Ovary (tissue), 9 donors: ENCODE results near the gene ZNF280D. TPM values are rescaled to one million over a fixed set of nuclear protein-coding genes. Genes with fewer than 3 reads are reported as not detected.

Experiments used
- DNase-seq, 5 donors: peaks; one replicate each; pipeline ENCODE4 v3.0.0-alpha.2; 2019 to 2020
- H3K27ac ChIP-seq, 2 donors: fragments of 200-600 bp; one replicate each; pipeline versions ENCODE4 v1.5.1 to v1.8.0; 2019 to 2022
- H3K27me3 ChIP-seq: fragments of 200-600 bp; one replicate; pipeline ENCODE4 v1.8.0; 2022
- H3K36me3 ChIP-seq: fragments of 200-600 bp; sonication (generic); one replicate; pipeline ENCODE4 v1.5.1; 2019
- H3K4me1 ChIP-seq: one replicate; pipeline ENCODE4 v1.8.1; 2013; ENCODE audit warnings: mild to moderate bottlenecking, moderate library complexity; ENCODE audit not compliant: insufficient read depth
- H3K4me3 ChIP-seq: fragments of 200-600 bp; sonication (generic); one replicate; pipeline ENCODE4 v1.5.1; 2017
- H3K9me3 ChIP-seq, 2 donors: fragments of 200-600 bp in 1 of 2; sonication (generic) in 1 of 2; one replicate each; pipeline versions ENCODE4 v1.5.1 to v1.8.1; 2013 to 2019; ENCODE audit warnings: mild to moderate bottlenecking in 1 of 2, moderate library complexity in 1 of 2
- EP300 ChIP-seq: sonication (generic); formaldehyde crosslinking; IDR thresholded peaks from one replicate; pipeline ENCODE4 v1.6.1; 2017; ENCODE audit warnings: antibody characterized with exemption
- POLR2A ChIP-seq: fragments of 450-650 bp; IDR thresholded peaks from one replicate; pipeline ENCODE4 v1.6.1; 2017; ENCODE audit warnings: antibody characterized with exemption, mild to moderate bottlenecking, moderate library complexity
- WGBS, 3 donors: extraction: QIAGEN DNeasy Blood & Tissue Kit in 1 of 3; methylation state at CpG; one replicate each; pipeline versions ENCODE4 v1.1.5 to v1.1.7; 2013 to 2017; 5-methylcytosine and 5-hydroxymethylcytosine counted together
- intact Hi-C, 4 donors: fragments of 100-400 bp; cut with DNase I; formaldehyde crosslinking; loops; one replicate each; pipeline versions ENCODE4 v1.11.0 to v1.15.1; 2022 to 2023
- polyA plus RNA-seq, 2 donors: library from polyadenylated mRNA; stranded (reverse); fragments of 200-250 nt in 1 of 2; fragments of 350-450 nt in 1 of 2; fragmentation: Illumina TruSeq in 1 of 2; extraction: RNeasy Lipid Tissue Mini Kit (QIAGEN cat#74804) in 1 of 2; gene quantifications; one replicate each; pipeline ENCODE4 v1.2.3, GENCODE V29; 2013 to 2014
- total RNA-seq, 7 donors: library from RNA; depleted of rRNA in 2 of 7; stranded (reverse); fragments of >200 nt in 2 of 7; fragmentation: NEBNext Ultra II Directional in 3 of 7; extraction: Animal tissue kit (Norgen Biotek cat#: 25700) in 3 of 7; gene quantifications; one replicate each; pipeline versions ENCODE4 v1.1.0 to v1.2.4, GENCODE V29; 2016 to 2023
- TF ChIP-seq, protein P1 (sequence below), 3 donors: fragments of 450-650 bp in 2 of 3; fragments of 200-600 bp in 1 of 3; IDR thresholded peaks; one replicate each; pipeline versions ENCODE4 v1.5.1 to v1.8.0; 2016 to 2022; ENCODE audit warnings: antibody characterized with exemption in 3 of 3, mild to moderate bottlenecking in 1 of 3
- donor health status: DM: no; HTN: no; CAD: no; lungs with moderate emphysema.
- donor health status: DM: no; HTN: no; CAD: no.
- donor health status: Bipolar disorder and iron deficiency.
- donor health status: DM: yes; HTN: yes; CAD: no.
- donor health status: DM: no; HTN: no; CAD: no.
- donor health status: DM: yes; HTN: yes; CAD: no.

The ZNF280D gene
- total and polyA plus RNA-seq, 9 donors, result 27.3 to 66.0 (median 50.4) TPM

DNA sequence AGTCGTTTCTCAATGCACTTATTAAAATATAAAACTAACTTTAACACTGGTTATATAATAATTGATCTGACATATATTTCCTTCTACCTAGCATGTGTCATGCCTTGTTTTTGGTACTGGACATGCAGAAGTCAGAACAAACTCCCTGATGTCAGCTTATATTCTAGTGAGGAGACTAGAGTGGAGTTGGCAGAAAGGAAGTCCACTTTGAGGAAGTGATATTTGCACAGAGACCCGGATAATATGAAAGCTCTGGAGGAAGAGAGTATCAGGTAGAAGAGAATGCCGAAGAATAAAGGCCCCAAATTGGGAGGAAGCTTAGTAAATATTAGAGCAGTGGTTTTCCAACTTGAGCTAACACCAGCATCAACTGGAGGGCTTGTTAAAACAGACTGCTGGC, 24.6 kb upstream of the ZNF280D start:
- intact Hi-C loops, result no loop called here
- Histone ChIP-seq H3K4me1 (peaks cover 2% of the 10 kb centered on the region), H3K36me3 (no peaks in the 10 kb centered on the region), H3K9me3 (no peaks in the 10 kb centered on the region), H3K27ac (no peak overlapping the region), H3K27me3 (no peaks in the 10 kb centered on the region), H3K4me3 (no peak overlapping the region)
- TF ChIP-seq, protein P1, sequence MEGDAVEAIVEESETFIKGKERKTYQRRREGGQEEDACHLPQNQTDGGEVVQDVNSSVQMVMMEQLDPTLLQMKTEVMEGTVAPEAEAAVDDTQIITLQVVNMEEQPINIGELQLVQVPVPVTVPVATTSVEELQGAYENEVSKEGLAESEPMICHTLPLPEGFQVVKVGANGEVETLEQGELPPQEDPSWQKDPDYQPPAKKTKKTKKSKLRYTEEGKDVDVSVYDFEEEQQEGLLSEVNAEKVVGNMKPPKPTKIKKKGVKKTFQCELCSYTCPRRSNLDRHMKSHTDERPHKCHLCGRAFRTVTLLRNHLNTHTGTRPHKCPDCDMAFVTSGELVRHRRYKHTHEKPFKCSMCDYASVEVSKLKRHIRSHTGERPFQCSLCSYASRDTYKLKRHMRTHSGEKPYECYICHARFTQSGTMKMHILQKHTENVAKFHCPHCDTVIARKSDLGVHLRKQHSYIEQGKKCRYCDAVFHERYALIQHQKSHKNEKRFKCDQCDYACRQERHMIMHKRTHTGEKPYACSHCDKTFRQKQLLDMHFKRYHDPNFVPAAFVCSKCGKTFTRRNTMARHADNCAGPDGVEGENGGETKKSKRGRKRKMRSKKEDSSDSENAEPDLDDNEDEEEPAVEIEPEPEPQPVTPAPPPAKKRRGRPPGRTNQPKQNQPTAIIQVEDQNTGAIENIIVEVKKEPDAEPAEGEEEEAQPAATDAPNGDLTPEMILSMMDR (IDR thresholded peaks at IDR 0.05), result no peak
- TF ChIP-seq EP300, result no peak
- no peak for TF ChIP-seq POLR2A
- DNase-seq, result no peak
- 91 to 95% (median 93%) methylated on average over 3 of the region's 3 CpGs for WGBS, 3 donors

DNA sequence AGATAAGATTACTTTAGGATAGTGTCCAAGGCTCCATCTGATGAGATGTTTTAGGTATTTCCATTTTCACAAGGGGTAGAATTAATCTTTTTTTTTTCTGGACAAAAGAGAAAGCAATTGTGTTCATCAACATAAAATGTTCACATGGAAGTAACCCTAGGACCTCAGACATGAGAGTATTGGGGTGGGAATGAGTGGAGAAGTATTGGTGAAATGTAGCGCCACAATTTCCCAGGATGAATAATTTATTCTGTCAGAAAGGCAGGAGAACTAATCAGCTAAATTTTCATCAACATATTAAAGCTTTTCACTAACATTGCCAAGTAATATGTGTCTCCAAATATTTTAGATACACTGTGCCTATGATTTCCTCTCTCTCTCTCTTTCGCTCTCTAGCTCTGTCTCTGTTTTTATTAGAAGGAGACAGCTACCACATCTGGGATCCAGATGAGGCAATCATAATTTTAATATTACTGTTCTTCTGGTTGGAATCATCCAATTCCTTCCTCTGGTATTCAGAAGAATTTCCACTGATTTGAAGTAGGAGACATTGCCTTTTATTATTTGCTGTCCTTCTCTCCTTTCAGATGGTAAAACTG, 21.6 kb upstream of the ZNF280D start:
- Histone ChIP-seq H3K4me1 (no peaks in the 10 kb centered on the region), H3K4me3 (no peak overlapping the region), H3K9me3 (no peaks in the 10 kb centered on the region), H3K27me3 (no peaks in the 10 kb centered on the region), H3K36me3 (no peaks in the 10 kb centered on the region), H3K27ac (no peak overlapping the region)
- 27 to 34% (median 28%) methylated on average over 2 of the region's 2 CpGs for WGBS, 3 donors
- intact Hi-C loops, result no loop called here
- TF ChIP-seq POLR2A (no peak), EP300 (no peak)
- TF ChIP-seq, protein P1 (IDR thresholded peaks at IDR 0.05), result no peak
- no peak for DNase-seq

DNA sequence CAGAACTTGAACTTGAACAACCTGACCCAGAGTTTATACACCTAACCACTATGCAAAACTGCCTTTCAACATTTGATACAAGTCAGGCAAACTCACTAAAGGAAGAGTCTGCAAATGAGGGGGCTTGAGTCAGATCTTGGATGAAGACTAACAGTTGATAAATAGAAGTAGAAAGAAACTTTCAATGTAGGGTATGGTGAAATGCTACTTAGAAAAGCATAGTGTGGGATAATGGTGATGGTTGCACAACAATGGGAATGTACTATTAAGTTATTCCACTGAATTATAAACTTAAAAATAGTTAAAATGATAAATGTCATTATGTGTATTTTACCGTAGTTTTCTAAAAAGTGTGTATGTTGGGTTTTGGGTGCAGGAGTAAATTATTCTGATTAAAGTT, 19.7 kb upstream of the ZNF280D start:
- intact Hi-C loops, result no loop called here
- Histone ChIP-seq H3K9me3 (no peaks in the 10 kb centered on the region), H3K27me3 (no peaks in the 10 kb centered on the region), H3K4me1 (no peaks in the 10 kb centered on the region), H3K4me3 (no peak overlapping the region), H3K27ac (no peak overlapping the region), H3K36me3 (no peaks in the 10 kb centered on the region)
- no peak for TF ChIP-seq EP300
- TF ChIP-seq POLR2A, result no peak
- TF ChIP-seq, protein P1 (IDR thresholded peaks at IDR 0.05), result no peak
- no peak for DNase-seq
- WGBS, 3 donors, result 82 to 97% (median 93%) methylated on average over 1 of the region's 1 CpG

DNA sequence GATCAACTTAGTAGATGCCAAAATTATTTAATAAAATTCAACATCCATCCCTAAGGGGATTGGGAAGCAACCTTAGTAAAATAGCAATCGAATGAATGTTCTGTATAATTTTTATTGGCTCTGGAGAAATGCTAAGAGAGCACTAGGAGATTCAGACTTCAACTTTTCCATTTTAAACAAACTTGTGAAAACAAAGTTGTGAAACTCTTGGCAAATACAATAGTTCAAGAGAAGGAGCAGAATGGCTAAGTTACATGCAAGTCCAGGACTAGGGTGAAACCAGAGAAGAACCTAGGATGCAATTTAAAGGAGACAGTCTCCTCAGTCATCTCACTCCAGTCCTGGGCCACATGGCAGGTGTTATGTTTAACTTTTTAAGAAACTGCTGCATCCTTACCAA, 16.7 kb upstream of the ZNF280D start:
- WGBS, 3 donors, result 37 to 42% (median 40%) methylated on average over 1 of the region's 1 CpG
- no peaks in the 10 kb centered on the region for H3K36me3 ChIP-seq
- H3K4me3 ChIP-seq, result no peak overlapping the region
- no peak overlapping the region for H3K27ac ChIP-seq
- no peaks in the 10 kb centered on the region for H3K27me3 ChIP-seq
- no peak for DNase-seq
- H3K4me1 ChIP-seq, result no peaks in the 10 kb centered on the region
- TF ChIP-seq POLR2A, result no peak
- no peak for TF ChIP-seq EP300
- TF ChIP-seq, protein P1 (IDR thresholded peaks at IDR 0.05), result no peak
- intact Hi-C loops, result no loop called here
- no peaks in the 10 kb centered on the region for H3K9me3 ChIP-seq
